Iris pigment epithelial cell (primary cell): ENCODE results near the gene LIMK1.
"Not testable (repeated sequence)": the region's sequence is repeated elsewhere in the genome, so short reads cannot be mapped to it uniquely, and the experiment has no call there.

Experiments
- DNase-seq: peaks from one replicate; pipeline ENCODE4 v3.0.0-alpha.2; 2011; ENCODE audit warnings: low read depth

LIMK1 gene

GRCh38 chr7:74084722-74085578 lies 1.3 kb downstream of the LIMK1 start:
- no peak for DNase-seq

GRCh38 chr7:74087791-74088453 lies 4.3 kb downstream of the LIMK1 start:
- no peak for DNase-seq

DNA sequence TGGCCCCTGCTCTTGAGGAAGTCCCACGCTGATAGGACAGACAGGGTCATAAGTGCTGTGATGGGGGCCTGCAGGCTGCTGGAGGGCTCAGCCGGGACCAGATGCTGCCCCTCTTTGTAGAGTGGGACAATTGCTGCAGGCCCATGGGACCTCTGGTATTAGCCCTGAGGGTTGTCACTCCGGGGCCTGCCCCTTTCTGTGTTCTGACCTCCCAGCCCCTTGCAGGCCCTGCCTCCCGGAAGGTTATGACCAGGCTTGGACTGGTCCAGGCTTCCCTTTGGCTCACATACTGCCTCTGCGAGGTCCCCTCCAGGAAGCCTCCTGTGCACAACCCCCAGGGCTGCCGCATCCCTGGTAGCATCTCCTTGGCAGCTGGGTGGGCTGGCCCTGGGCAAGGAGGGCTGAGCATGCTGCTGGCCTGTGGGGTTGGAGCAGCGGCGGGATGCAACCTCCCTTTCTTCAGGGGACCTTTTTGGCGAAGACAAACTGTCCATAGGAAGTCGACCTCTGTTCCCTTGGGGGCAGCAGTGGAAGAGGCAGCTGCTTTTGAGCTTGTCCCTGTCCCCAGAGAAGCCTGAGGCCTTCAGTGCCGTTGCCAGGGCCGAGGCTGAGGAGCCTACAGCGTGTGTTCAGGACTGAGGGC lies 8.8 kb downstream of the LIMK1 start:
- no peak for DNase-seq

DNA sequence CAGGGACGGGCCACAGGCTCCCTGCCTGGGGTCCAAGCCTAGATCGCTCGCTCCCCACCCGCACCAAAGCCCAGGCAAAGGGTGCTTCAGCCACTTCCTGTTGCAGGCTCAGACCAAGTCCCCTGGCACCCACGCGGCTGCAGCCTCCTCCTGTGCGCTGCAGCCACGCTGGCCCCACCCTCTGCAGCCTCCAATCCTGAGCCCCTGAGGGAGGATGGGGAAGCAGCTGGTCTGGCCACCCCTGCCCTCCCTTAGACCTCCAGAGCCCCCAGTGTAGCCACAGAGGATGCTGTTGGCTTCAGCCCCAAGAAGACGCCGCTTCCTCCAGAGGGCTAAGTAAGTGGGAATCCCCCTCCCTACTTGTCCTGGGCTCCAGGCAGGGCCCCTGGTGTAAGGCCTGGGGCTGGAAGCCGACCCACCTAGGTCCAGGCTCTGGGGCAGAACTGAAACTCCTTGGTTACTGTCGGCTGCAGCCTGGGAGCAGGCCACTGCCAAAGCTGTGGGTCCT lies 9.4 kb downstream of the LIMK1 start:
- peak; percentile 37 for DNase-seq

DNA sequence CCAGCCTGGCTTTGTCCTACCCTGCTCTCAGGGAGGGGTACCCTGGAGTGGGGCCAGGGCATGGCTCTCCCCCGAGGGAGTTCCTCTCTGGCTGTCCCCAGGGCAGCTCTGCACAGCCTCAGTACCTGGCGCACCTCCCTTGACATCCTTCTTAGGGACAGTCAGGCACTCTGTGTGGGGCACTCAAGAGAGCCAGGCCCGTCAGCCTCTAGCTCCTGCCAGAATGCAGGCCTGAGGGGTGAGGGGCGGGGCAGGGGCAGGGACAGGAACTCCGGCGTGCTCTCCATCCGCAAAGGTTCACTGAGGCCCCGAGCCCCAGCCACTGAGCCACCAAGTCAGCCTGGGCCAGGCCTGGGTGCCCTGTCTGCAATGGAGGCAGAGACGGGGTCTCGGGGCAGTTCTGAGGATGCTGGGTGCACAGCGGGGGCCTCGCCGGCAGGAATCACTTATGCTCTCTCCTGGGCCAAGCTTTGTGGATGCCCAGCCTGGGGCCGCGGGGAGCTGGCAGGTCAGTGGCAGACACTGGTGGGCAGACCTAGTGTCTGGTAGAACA lies 10.1 kb downstream of the LIMK1 start:
- DNase-seq: no peak

GRCh38 chr7:74094224-74095101 lies 10.9 kb downstream of the LIMK1 start:
- peak; percentile 95 for DNase-seq

DNA sequence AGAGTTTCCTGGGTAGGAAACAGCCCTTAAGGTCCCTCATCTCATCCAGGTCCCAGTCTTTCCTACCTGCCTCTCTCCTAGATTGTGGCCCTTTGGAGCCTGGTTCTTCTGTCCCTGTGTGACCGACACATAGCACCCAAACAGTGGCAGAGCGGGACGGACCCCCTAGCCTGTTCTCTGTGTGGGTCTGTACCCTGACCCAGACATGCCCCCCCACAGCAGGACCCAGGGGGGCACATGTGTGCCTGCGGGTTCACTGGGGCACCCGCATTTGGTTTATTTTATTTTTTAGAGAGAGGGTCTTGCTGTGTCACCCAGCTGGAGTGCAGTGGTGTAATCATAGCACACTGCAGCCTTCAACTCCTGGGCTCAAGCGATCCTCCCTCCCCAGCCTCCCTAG lies 11.5 kb downstream of the LIMK1 start:
- no peak for DNase-seq

DNA sequence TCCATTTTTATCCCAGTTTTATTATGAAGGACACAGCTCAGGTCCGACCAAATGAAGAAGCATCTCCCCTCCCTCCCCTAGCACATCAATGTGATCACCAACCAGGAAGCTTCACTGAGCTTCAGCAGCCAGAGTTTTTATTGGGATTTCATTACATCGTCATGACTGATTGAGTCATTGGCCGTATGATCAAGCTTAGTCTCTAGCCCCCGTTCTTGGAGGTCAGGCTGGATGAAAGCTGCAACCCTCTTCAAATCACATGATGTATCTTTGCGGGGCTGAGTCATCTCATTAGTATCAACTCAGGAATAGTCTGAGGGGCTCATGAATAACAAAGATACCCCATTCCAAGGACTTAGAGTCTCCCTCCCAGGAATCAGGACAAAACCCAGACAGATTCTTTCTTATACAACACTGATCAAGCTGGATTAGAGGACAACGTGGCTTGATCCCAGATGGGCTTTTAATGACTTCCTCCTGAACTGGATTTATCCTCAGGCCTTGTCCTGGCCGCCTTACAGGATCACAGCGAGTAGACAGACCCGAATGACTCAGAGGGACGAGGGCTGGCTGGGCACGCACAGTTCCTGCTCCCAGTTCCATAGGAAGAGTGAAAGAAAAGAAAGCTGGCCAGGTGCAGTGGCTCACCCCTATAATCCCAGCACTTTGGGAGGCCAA lies 14.5 kb downstream of the LIMK1 start:
- DNase-seq: peak; percentile 99

DNA sequence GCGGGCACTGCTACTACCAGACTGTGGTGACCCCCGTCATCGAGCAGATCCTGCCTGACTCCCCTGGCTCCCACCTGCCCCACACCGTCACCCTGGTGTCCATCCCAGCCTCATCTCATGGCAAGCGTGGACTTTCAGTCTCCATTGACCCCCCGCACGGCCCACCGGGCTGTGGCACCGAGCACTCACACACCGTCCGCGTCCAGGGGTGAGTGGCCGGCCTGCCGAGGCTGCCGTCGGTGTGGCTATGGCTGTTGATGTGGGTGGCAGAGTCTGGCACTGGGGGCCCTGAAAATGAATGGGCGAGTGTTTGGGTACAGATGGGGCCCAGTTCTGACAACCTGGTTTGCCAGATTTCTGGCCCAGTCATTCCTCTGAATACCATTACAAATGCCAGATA lies 15.4 kb downstream of the LIMK1 start:
- no peak for DNase-seq

DNA sequence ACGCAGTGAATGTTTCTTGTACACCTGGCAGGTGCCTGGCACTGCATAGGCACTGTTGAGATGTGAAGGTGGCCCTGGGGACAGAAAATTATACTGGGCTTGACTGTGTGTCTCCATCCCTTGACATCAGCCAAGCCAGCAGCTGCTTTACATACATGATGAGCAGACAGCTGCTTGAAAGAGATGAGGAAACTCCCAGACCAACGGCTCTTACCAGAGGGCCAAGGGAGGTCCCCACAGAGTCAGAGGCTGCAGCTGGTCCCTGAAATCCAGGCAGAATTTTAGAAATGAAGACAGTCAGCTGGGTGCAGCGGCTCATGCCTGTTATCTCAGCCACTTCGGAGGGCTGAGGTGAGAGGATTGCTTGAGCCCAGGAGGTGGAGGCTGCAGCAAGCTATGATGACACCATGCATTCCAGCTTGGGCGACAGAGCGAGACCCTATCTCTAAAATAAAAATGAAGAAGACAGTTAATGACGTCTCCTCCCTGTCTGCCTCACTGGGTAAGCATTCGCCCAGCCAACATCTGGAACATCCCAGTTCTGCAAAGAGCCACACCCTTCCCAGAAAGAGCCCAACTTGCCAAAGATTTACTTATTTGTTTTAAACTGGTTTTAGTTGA lies 17.6 kb downstream of the LIMK1 start:
- DNase-seq: no peak

DNA sequence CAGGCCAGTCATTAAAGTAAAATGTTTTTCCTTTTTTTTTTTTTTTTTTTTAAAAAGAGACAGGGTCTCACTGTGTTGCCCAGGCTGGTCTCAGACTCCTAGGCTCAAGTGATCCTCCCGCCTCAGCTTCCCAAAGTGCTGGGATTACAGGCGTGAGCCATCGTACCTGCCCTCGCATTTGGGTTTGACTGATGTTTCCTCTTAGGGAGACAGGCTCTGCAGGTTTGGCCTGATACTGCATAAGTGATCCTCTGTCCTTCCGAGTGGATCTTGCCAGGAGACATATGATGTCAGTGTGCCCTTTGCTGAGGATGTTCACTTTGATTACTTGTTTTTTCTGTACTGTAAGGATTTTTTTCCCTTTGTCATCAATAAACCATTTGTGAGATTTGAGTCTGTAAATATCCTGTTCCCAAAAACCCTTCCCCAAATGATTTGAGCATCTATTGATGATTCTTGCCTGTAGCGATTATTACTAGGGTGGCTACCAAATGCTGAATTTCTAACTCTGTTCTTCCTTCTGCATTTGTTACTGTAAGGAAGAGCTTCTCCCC lies 19.7 kb downstream of the LIMK1 start:
- no peak for DNase-seq

- DNase-seq: peak; percentile 55
Observed at GRCh38 chr7:74104702-74105101, 21.1 kb downstream of the LIMK1 start.

DNA sequence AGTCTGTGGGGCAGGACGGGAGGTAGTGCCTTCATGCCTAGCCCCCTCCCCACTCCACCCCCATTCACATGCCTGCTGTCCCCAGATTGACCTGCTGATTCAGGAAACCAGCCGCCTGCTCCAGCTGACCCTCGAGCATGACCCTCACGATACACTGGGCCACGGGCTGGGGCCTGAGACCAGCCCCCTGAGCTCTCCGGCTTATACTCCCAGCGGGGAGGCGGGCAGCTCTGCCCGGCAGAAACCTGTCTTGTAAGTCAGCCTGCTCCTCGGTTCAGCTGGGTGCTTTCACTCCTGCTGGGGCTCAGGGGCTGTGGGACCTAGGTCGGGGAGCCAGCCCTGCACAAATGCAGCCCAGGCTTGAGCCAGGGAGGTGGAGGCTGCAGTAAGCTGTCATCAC lies 22.4 kb downstream of the LIMK1 start:
- DNase-seq: no peak

DNA sequence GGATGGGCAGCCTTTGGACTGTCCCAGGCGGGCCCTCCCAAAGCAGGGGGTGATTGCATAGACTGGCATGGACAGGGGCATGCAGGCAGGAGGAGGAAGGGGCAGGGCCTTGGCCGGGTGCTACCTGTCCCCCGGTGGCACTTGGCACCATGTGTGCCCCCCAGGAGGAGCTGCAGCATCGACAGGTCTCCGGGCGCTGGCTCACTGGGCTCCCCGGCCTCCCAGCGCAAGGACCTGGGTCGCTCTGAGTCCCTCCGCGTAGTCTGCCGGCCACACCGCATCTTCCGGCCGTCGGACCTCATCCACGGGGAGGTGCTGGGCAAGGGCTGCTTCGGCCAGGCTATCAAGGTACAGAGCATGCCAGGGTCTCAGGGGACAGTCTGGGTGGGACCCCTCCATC lies 23.2 kb downstream of the LIMK1 start:
- no peak for DNase-seq

- DNase-seq: no peak
Observed at GRCh38 chr7:74115326-74115725, 31.7 kb downstream of the LIMK1 start.

- no peak for DNase-seq
Observed at GRCh38 chr7:74116356-74116755, 32.8 kb downstream of the LIMK1 start.

DNA sequence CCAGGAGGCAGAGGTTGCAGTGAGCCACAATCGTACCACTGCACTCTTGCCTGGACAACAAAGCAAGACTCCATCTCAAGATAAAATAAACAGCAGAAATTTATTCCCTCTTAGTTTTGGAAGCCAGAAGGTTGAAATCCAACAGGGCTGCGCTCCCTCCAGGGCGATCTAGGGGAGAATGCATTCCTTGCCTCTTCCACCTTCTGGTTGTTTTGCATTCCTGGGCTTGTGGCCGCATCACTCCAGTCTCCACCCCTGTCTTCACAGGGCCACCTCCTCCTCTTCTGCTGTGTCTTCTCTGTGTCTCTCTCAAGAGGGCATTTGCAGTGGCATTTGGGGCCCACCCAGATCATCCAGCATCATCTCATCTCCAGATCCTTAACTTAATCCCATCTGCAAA lies 36.2 kb downstream of the LIMK1 start:
- DNase-seq: no peak

- DNase-seq: no peak
Observed at GRCh38 chr7:74121401-74122249, 38.0 kb downstream of the LIMK1 start.

DNA sequence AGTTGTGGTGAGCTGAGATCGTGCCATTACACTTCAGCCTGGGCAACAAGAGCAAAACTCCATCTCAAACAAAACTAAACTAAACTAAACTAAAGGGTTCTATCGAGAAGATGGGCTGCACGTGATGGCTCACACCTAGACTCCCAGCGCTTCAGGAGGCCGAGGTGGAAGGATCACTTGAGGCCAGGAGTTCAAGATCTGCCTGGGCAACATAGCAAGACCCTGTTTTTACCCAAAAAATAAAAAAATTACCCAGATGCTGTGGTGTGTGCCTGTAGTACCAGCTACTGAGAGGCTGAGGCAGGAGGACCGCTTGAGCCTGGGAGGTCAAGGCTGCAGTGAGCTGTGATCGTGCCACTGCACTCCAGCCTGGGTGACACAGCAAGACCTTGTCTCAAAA lies 40.3 kb downstream of the LIMK1 start:
- DNase-seq: not testable (repeated sequence)
